Heart left ventricle (tissue), 16 donors: ENCODE data around the gene NIPAL3. TPM values are rescaled to one million over a fixed set of nuclear protein-coding genes. Genes with fewer than 3 reads are reported as not detected.

Experiments
- ATAC-seq, 4 donors: fragments of 200-7000 bp; cut with Tn5 transposase; one replicate each; pipeline ENCODE4 v1.9.1; 2020 to 2022; ENCODE audit warnings: moderate library complexity in 4 of 4, mild to moderate bottlenecking in 3 of 4, moderate number of reproducible peaks in 1 of 4
- DNase-seq, 5 donors: peaks; one replicate each; pipeline ENCODE4 v3.0.0-alpha.2; 2020
- H3K27ac ChIP-seq, 12 donors: fragments of 200-600 bp; sonication (generic) in 4 of 12; one replicate each; pipeline versions ENCODE4 v1.5.0 to v1.8.0; 2016 to 2022; ENCODE audit warnings: mild to moderate bottlenecking in 2 of 12
- H3K27me3 ChIP-seq, 9 donors: fragments of 200-600 bp; sonication (generic) in 2 of 9; one replicate each; pipeline versions ENCODE4 v1.5.1 to v1.8.0; 2016 to 2022; ENCODE audit warnings: mild to moderate bottlenecking in 3 of 9
- H3K36me3 ChIP-seq, 9 donors: fragments of 200-600 bp; sonication (generic) in 2 of 9; one replicate each; pipeline versions ENCODE4 v1.5.0 to v1.8.0; 2018 to 2022; ENCODE audit warnings: mild to moderate bottlenecking in 2 of 9
- H3K4me1 ChIP-seq, 12 donors: fragments of 200-600 bp; sonication (generic) in 4 of 12; one replicate each; pipeline versions ENCODE4 v1.5.0 to v1.8.0; 2016 to 2022; ENCODE audit warnings: mild to moderate bottlenecking in 3 of 12
- H3K4me3 ChIP-seq, 12 donors: fragments of 200-600 bp; sonication (generic) in 4 of 12; one replicate each; pipeline versions ENCODE4 v1.5.0 to v1.8.0; 2017 to 2022; ENCODE audit warnings: mild to moderate bottlenecking in 9 of 12, moderate library complexity in 4 of 12
- H3K9me3 ChIP-seq, 12 donors: fragments of 200-600 bp; sonication (generic) in 4 of 12; one replicate each; pipeline versions ENCODE4 v1.5.0 to v1.8.0; 2016 to 2022; ENCODE audit warnings: mild to moderate bottlenecking in 1 of 12
- POLR2A ChIP-seq, 2 donors: fragments of 450-650 bp; IDR thresholded peaks; one replicate each; pipeline ENCODE4 v1.6.1; 2017; ENCODE audit warnings: antibody characterized with exemption in 2 of 2, mild to moderate bottlenecking in 2 of 2, moderate library complexity in 2 of 2
- WGBS, 4 donors: extraction: QIAGEN DNeasy Blood & Tissue Kit in 2 of 4; methylation state at CpG; one replicate each; pipeline versions ENCODE4 v1.1.5 to v1.1.7; 2013 to 2018; 5-methylcytosine and 5-hydroxymethylcytosine counted together
- intact Hi-C, 10 donors: fragments of 100-400 bp; cut with DNase I; formaldehyde crosslinking; loops; one replicate each; pipeline versions ENCODE4 v1.11.1 to v1.14.2; 2022
- polyA plus RNA-seq, 2 donors: library from polyadenylated mRNA; stranded (reverse); fragments of 200-250 nt; gene quantifications; one replicate each; pipeline ENCODE4 v1.2.3, GENCODE V29; 2013
- total RNA-seq, 9 donors: library from RNA; depleted of rRNA in 2 of 9; stranded (reverse); fragments of >200 nt in 2 of 9; fragmentation: NEBNext Ultra II Directional in 3 of 9; extraction: Animal tissue kit (Norgen Biotek cat#: 25700) in 3 of 9; gene quantifications; one replicate each; pipeline versions ENCODE4 v1.1.0 to v1.2.4, GENCODE V29; 2016 to 2023
- TF ChIP-seq, protein P1 (sequence below), 12 donors: fragments of 200-600 bp; sonication (generic) in 4 of 12; IDR thresholded peaks; one replicate each; pipeline versions ENCODE4 v1.5.0 to v1.8.0; 2018 to 2022; ENCODE audit warnings: antibody characterized with exemption in 12 of 12, mild to moderate bottlenecking in 5 of 12
- donor health status: ischemic (EF 13 %, LVEDD 7.1; RV severe dilation, severe dysfunction).
- donor health status: healthy with polysubstance abuse.
- donor health status: DM: no; HTN: yes; CAD: no.
- donor health status: DM: no; HTN: no; CAD: no.
- donor health status: ischemic (EF 25% LVEDD 6.9; RV normal size, moderate dysfunction).
- donor health status: ischemic (EF 25% LVEDD 5.7; RV mildly dilated, moderate dysfunction).
- donor health status: healthy.
- donor health status: DM: yes; HTN: yes; CAD: no.
- donor health status: ischemic (EF 35%, LVEDD 5.7; RV mildly dilated, moderate dysfunction).
- donor health status: nonischemic (EF 11% LVEDD 7.7; RV severe dilation, severe dysfunction).
- donor health status: DM: yes; HTN: yes; CAD: no.
- donor health status: PGD.
- donor health status: ischemic (EF 29% LVEDD 5.4; RV normal size, mild dysfunction).
- donor health status: nonischemic (EF 23%, LVEDD 6.1; RV moderate dilation, normal function).

NIPAL3 gene
- total and polyA plus RNA-seq, 11 donors = 9.8 to 48.3 (median 27.8) TPM

DNA sequence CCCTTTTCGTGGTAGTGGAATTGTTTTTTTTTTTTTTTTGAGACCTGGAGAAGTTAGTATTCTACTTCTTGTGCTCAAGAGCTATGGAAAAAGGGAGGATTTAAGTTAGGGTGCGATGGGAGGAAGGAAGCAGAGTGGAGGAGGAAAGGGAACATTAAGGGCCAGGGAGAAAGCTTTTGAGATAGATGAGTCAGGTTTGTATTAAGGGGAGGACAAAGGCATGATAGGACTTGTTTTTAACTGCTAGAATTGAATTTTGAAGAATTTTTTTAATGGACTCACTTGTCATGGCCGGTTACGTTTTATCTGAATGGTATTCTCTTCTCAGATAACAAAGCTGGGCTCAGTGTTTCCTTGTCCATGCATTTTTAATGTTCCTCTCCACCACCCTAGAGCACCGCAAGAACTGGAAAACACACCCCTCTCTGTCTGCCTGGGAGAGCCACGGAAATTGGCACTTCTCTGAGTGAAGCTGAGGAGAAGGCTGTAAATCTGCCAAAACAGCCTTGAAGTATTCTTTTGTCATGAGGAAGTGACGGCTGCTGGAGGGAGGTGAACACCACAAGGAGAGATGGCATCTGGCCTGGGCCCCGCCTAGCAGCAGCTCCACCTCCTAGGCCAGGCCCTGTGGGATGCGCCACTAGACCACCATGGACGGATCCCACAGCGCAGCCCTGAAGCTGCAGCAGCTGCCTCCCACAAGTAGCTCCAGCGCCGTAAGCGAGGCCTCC lies 3.5 kb downstream of the NIPAL3 start:
- WGBS, 4 donors = 57 to 75% (median 68%) methylated on average over 14 of the region's 14 CpGs
- Histone ChIP-seq H3K4me1 (peaks cover 0 to 42% (median 14%) of the 10 kb centered on the region in 12 donors), H3K27ac (no peak overlapping the region), H3K4me3 (no peak overlapping the region), H3K36me3 (peaks cover 0 to 39% (median 19%) of the 10 kb centered on the region in 9 donors), H3K9me3 (no peaks in the 10 kb centered on the region), H3K27me3 (no peaks in the 10 kb centered on the region)
- ATAC-seq (no peak), DNase-seq (peak in 1 of 5 donors; percentile 33)
- TF ChIP-seq, protein P1, sequence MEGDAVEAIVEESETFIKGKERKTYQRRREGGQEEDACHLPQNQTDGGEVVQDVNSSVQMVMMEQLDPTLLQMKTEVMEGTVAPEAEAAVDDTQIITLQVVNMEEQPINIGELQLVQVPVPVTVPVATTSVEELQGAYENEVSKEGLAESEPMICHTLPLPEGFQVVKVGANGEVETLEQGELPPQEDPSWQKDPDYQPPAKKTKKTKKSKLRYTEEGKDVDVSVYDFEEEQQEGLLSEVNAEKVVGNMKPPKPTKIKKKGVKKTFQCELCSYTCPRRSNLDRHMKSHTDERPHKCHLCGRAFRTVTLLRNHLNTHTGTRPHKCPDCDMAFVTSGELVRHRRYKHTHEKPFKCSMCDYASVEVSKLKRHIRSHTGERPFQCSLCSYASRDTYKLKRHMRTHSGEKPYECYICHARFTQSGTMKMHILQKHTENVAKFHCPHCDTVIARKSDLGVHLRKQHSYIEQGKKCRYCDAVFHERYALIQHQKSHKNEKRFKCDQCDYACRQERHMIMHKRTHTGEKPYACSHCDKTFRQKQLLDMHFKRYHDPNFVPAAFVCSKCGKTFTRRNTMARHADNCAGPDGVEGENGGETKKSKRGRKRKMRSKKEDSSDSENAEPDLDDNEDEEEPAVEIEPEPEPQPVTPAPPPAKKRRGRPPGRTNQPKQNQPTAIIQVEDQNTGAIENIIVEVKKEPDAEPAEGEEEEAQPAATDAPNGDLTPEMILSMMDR (IDR thresholded peaks at IDR 0.05) = no peak
- no peak for TF ChIP-seq POLR2A (IDR thresholded peaks at IDR 0.05)
- intact Hi-C loops = loop anchor here in 8 of 10 donors (5.0 to 10.0 kb wide), 8 partner anchors 83 to 226 kb away; partner anchors contain the start of genes RCAN3 (in 6 of the 8) and SRRM1 (in 1 of the 8)

DNA sequence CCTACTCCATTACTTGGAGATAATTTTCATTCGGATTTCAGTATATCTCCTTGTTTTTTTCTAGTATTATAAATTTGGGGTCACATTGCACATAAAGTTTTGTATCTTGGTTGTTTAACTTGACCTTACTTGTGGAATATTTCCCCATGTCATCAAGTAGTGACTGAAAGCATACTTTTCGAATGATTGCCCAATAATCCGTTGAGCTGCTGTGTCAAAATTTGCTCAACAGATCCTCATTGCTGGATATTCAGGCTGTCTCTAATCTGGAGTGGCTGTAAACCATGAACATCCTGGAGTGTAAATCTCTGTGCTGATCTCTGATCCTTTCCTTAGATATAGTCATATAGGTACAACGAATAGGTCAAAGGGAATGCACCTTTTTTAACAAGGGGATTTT lies 4.9 kb downstream of the NIPAL3 start:
- 87 to 90% (median 88%) methylated on average over 4 of the region's 4 CpGs for WGBS, 4 donors

DNA sequence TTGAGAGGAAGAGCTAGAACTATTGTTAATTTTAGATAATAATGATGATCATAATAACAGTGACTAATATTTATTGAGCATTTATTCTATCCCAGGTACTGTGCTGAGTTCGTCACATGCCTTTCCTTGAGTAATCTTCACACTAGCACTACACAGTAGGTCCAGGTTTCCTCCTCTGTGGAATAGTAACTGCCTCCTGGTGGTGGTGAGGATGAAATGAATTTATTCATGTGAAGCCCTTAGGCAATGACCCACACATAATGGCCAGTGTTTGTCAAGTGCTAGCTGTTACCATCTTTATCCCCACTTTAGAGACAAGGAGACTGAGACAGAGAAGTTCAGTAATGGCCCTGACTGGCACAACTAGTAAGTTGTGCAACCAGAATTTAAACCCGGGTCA lies 5.9 kb downstream of the NIPAL3 start:
- Histone ChIP-seq H3K36me3 (peaks cover 0 to 39% (median 19%) of the 10 kb centered on the region in 9 donors), H3K27me3 (no peaks in the 10 kb centered on the region), H3K4me1 (peaks cover 0 to 30% (median 7%) of the 10 kb centered on the region in 12 donors), H3K27ac (no peak overlapping the region), H3K9me3 (no peaks in the 10 kb centered on the region), H3K4me3 (no peak overlapping the region)
- intact Hi-C loops = loop anchor here in 1 of 10 donors (10.0 kb wide), 1 partner anchor 213 kb away; no protein-coding TSS in a partner anchor
- WGBS, 4 donors = 91 to 100% (median 94%) methylated on average over 2 of the region's 2 CpGs
- no peak for TF ChIP-seq POLR2A (IDR thresholded peaks at IDR 0.05)
- TF ChIP-seq, protein P1 (IDR thresholded peaks at IDR 0.05) = no peak
- ATAC-seq (no peak), DNase-seq (no peak)

More for the DNA sequence above, 4.9 kb downstream of the NIPAL3 start:
- intact Hi-C loops = loop anchor here in 1 of 10 donors (10.0 kb wide), 1 partner anchor 214 kb away; no protein-coding TSS in a partner anchor
- no peak for TF ChIP-seq POLR2A (IDR thresholded peaks at IDR 0.05)
- TF ChIP-seq, protein P1 (IDR thresholded peaks at IDR 0.05) = no peak
- DNase-seq = no peak
- H3K36me3 ChIP-seq = peaks cover 0 to 39% (median 19%) of the 10 kb centered on the region in 9 donors
- no peak overlapping the region for H3K4me3 ChIP-seq
- H3K4me1 ChIP-seq = peaks cover 0 to 34% (median 10%) of the 10 kb centered on the region in 12 donors
- H3K27ac ChIP-seq = no peak overlapping the region
- no peaks in the 10 kb centered on the region for H3K9me3 ChIP-seq
- no peaks in the 10 kb centered on the region for H3K27me3 ChIP-seq
- ATAC-seq = no peak

DNA sequence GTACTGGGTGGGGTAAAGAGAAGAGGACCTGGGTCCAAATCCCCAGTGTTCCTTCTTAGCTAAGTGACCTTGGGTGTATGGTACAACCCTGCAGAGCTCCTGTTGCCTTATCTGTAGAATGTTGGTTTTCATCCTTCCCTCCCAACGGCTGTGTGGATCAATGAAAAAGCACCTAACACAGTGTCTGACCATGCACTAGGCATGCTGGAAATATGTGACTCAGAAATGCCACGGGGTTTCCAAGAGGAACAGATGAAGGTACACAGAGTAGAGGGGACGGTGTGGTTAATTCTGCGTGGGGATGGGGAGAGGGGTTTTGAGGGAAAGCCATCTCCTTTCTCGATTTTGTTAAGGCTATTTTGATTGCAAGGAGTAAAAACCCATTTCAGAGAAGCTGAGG lies 8.6 kb downstream of the NIPAL3 start:
- Histone ChIP-seq H3K27me3 (no peaks in the 10 kb centered on the region), H3K4me3 (no peak overlapping the region), H3K9me3 (no peaks in the 10 kb centered on the region), H3K36me3 (peaks cover 0 to 39% (median 19%) of the 10 kb centered on the region in 9 donors), H3K27ac (no peak overlapping the region), H3K4me1 (peaks cover 0 to 31% (median 13%) of the 10 kb centered on the region in 12 donors)
- DNase-seq (no peak), ATAC-seq (no peak)
- intact Hi-C loops = loop anchor here in 1 of 10 donors (10.0 kb wide), 1 partner anchor 211 kb away; no protein-coding TSS in a partner anchor
- TF ChIP-seq, protein P1 (IDR thresholded peaks at IDR 0.05) = no peak
- no peak for TF ChIP-seq POLR2A (IDR thresholded peaks at IDR 0.05)
- 86 to 94% (median 91%) methylated on average over 5 of the region's 5 CpGs for WGBS, 4 donors
